IPS-15b (cell line): ENCODE data around the gene GPC6.

Source experiments
- H3K27me3 ChIP-seq: one replicate; pipeline ENCODE4 v1.6.1; 2013; ENCODE audit warnings: low read length; ENCODE audit not compliant: control insufficient read depth, insufficient read depth
- H3K36me3 ChIP-seq: one replicate; pipeline ENCODE4 v1.6.1; 2013; ENCODE audit warnings: low read length; ENCODE audit not compliant: control insufficient read depth, insufficient read depth
- H3K4me1 ChIP-seq: one replicate; pipeline ENCODE4 v1.6.1; 2013; ENCODE audit warnings: mild to moderate bottlenecking, low read length; ENCODE audit not compliant: control insufficient read depth, insufficient read depth
- H3K4me3 ChIP-seq: one replicate; pipeline ENCODE4 v1.5.1; 2013; ENCODE audit warnings: low read depth, low read length
- H3K9ac ChIP-seq: one replicate; pipeline ENCODE4 v1.6.1; 2013; ENCODE audit warnings: low read depth, mild to moderate bottlenecking, low read length
- H3K9me3 ChIP-seq: one replicate; pipeline ENCODE4 v1.6.1; 2013; ENCODE audit warnings: mild to moderate bottlenecking, low read length; ENCODE audit not compliant: control insufficient read depth, insufficient read depth

The GPC6 gene

GRCh38 chr13:94063096-94063495 is 836.5 kb downstream of the GPC6 start:
- H3K36me3 ChIP-seq: no peaks in the 10 kb centered on the region
- H3K27me3 ChIP-seq: no peaks in the 10 kb centered on the region
- H3K9me3 ChIP-seq: no peaks in the 10 kb centered on the region
- H3K4me1 ChIP-seq: no peaks in the 10 kb centered on the region
- H3K4me3 ChIP-seq: no peak overlapping the region
- H3K9ac ChIP-seq: no peak overlapping the region

- no peaks in the 10 kb centered on the region for H3K4me1 ChIP-seq
Observed at GRCh38 chr13:94063848-94064247, 837.2 kb downstream of the GPC6 start.

GRCh38 chr13:94065741-94066140 is 839.1 kb downstream of the GPC6 start:
- H3K27me3 ChIP-seq: no peaks in the 10 kb centered on the region
- no peak overlapping the region for H3K9ac ChIP-seq
- no peaks in the 10 kb centered on the region for H3K36me3 ChIP-seq
- H3K4me3 ChIP-seq: no peak overlapping the region
- no peaks in the 10 kb centered on the region for H3K4me1 ChIP-seq
- no peaks in the 10 kb centered on the region for H3K9me3 ChIP-seq

More at GRCh38 chr13:94063848-94064247, 837.2 kb downstream of the GPC6 start:
- no peak overlapping the region for H3K9ac ChIP-seq
- H3K4me3 ChIP-seq: no peak overlapping the region
- no peaks in the 10 kb centered on the region for H3K27me3 ChIP-seq
- H3K36me3 ChIP-seq: no peaks in the 10 kb centered on the region
- H3K9me3 ChIP-seq: no peaks in the 10 kb centered on the region

- Histone ChIP-seq H3K27me3 (no peaks in the 10 kb centered on the region), H3K4me1 (no peaks in the 10 kb centered on the region), H3K4me3 (no peak overlapping the region), H3K9me3 (no peaks in the 10 kb centered on the region), H3K36me3 (no peaks in the 10 kb centered on the region), H3K9ac (no peak overlapping the region)
Observed at GRCh38 chr13:94073007-94073744, 846.6 kb downstream of the GPC6 start.

- no peak overlapping the region for H3K9ac ChIP-seq
- H3K4me1 ChIP-seq: peaks cover 2% of the 10 kb centered on the region
- H3K36me3 ChIP-seq: no peaks in the 10 kb centered on the region
- H3K4me3 ChIP-seq: no peak overlapping the region
- H3K9me3 ChIP-seq: no peaks in the 10 kb centered on the region
- H3K27me3 ChIP-seq: no peaks in the 10 kb centered on the region
Observed at GRCh38 chr13:94079876-94080275, 853.3 kb downstream of the GPC6 start.

GRCh38 chr13:94080527-94080926 is 853.9 kb downstream of the GPC6 start:
- Histone ChIP-seq H3K9ac (no peak overlapping the region), H3K4me1 (peaks cover 2% of the 10 kb centered on the region), H3K9me3 (no peaks in the 10 kb centered on the region), H3K27me3 (no peaks in the 10 kb centered on the region), H3K36me3 (no peaks in the 10 kb centered on the region), H3K4me3 (no peak overlapping the region)

- no peaks in the 10 kb centered on the region for H3K27me3 ChIP-seq
- H3K4me1 ChIP-seq: no peaks in the 10 kb centered on the region
- no peak overlapping the region for H3K9ac ChIP-seq
- H3K36me3 ChIP-seq: no peaks in the 10 kb centered on the region
- no peaks in the 10 kb centered on the region for H3K9me3 ChIP-seq
- H3K4me3 ChIP-seq: no peak overlapping the region
Observed at GRCh38 chr13:94087100-94087499, 860.5 kb downstream of the GPC6 start.

- no peak overlapping the region for H3K4me3 ChIP-seq
- no peaks in the 10 kb centered on the region for H3K4me1 ChIP-seq
- H3K9me3 ChIP-seq: no peaks in the 10 kb centered on the region
- no peak overlapping the region for H3K9ac ChIP-seq
- no peaks in the 10 kb centered on the region for H3K36me3 ChIP-seq
- no peaks in the 10 kb centered on the region for H3K27me3 ChIP-seq
Observed at GRCh38 chr13:94088742-94089141, 862.1 kb downstream of the GPC6 start.

GRCh38 chr13:94090773-94091480 is 864.3 kb downstream of the GPC6 start:
- Histone ChIP-seq H3K9me3 (no peaks in the 10 kb centered on the region), H3K27me3 (no peaks in the 10 kb centered on the region), H3K36me3 (no peaks in the 10 kb centered on the region), H3K4me1 (no peaks in the 10 kb centered on the region), H3K9ac (no peak overlapping the region), H3K4me3 (no peak overlapping the region)

GRCh38 chr13:94093652-94094315 is 867.2 kb downstream of the GPC6 start:
- no peak overlapping the region for H3K9ac ChIP-seq
- H3K9me3 ChIP-seq: no peaks in the 10 kb centered on the region
- H3K4me1 ChIP-seq: no peaks in the 10 kb centered on the region
- no peaks in the 10 kb centered on the region for H3K36me3 ChIP-seq
- H3K4me3 ChIP-seq: no peak overlapping the region
- no peaks in the 10 kb centered on the region for H3K27me3 ChIP-seq

- Histone ChIP-seq H3K36me3 (no peaks in the 10 kb centered on the region), H3K4me3 (no peak overlapping the region), H3K27me3 (no peaks in the 10 kb centered on the region), H3K9me3 (no peaks in the 10 kb centered on the region), H3K9ac (no peak overlapping the region), H3K4me1 (no peaks in the 10 kb centered on the region)
Observed at GRCh38 chr13:94109715-94110374, 883.2 kb downstream of the GPC6 start.
